ENCODE results near the gene HBZ. TPM values are rescaled to one million over a fixed set of nuclear protein-coding genes. Genes with fewer than 3 reads are reported as not detected.
"Not testable (repeated sequence)": the region's sequence is repeated elsewhere in the genome, so short reads cannot be mapped to it uniquely, and the experiment has no call there.

The HBZ gene

GRCh38 chr16:200388-200787, 47.9 kb downstream of the HBZ start:
- no peak overlapping the region for H3K4me2 ChIP-seq (ENCODE audit: low read length, poor library complexity, severe bottlenecking)
- H3K9me3 ChIP-seq (ENCODE audit: control insufficient read depth, low read length) = no peaks in the 10 kb centered on the region
- H3K23ac ChIP-seq (ENCODE audit: low read length in 2 of 2) = no peak overlapping the region
- no peak overlapping the region for H3K4me3 ChIP-seq (ENCODE audit: insufficient read depth in 1 of 2, low read depth in 1 of 2, low read length in 2 of 2)
- H3K18ac ChIP-seq (ENCODE audit: low read depth in 1 of 2, low read length in 2 of 2) = no peak overlapping the region
- no peak overlapping the region for H2BK15ac ChIP-seq (ENCODE audit: low read depth, poor library complexity, severe bottlenecking)
- peaks cover 9% of the 10 kb centered on the region for H3K4me1 ChIP-seq (ENCODE audit: control insufficient read depth, insufficient read depth, low read depth, low read length)
- no peak overlapping the region for H4K8ac ChIP-seq (ENCODE audit: low read length)
- peaks cover 23% of the 10 kb centered on the region for H3K79me1 ChIP-seq (replicated peaks; ENCODE audit: low read length, poor library complexity, severe bottlenecking)
- H4K91ac ChIP-seq (ENCODE audit: low read length) = no peak overlapping the region
- H2AFZ ChIP-seq (ENCODE audit: low read depth, low read length) = no peak overlapping the region
- no peak overlapping the region for H3K14ac ChIP-seq (ENCODE audit: low read length in 2 of 2)
- no peak overlapping the region for H2AK5ac ChIP-seq (ENCODE audit: low read length, severe bottlenecking)
- peaks cover 71 to 79% of the 10 kb centered on the region in 2 experiments for H3K36me3 ChIP-seq (ENCODE audit: control insufficient read depth in 1 of 2, insufficient read depth in 2 of 2, low read depth in 1 of 2, low read length in 2 of 2)
- peak overlapping the region; percentile 89 for H3K27ac ChIP-seq (ENCODE audit: low read length, poor library complexity, severe bottlenecking)
- no peak overlapping the region for H2BK5ac ChIP-seq (ENCODE audit: low read depth, low read length, poor library complexity, severe bottlenecking)
- H3K9ac ChIP-seq (ENCODE audit: low read length) = peak overlapping the region; percentile 51
- DNase-seq = peak; percentile 75
- H2BK12ac ChIP-seq (ENCODE audit: low read length in 2 of 2) = no peak overlapping the region
- H3K4ac ChIP-seq (ENCODE audit: low read depth in 1 of 2, low read length in 2 of 2) = no peak overlapping the region
- H2BK120ac ChIP-seq (ENCODE audit: low read depth, low read length) = no peak overlapping the region
- WGBS = 90% methylated on average over 5 of the region's 5 CpGs
- H3K27me3 ChIP-seq (ENCODE audit: control insufficient read depth in 1 of 2, insufficient read depth in 1 of 2, low read length in 2 of 2) = no peaks in the 10 kb centered on the region

GRCh38 chr16:203246-203645, 50.8 kb downstream of the HBZ start:
- H3K36me3 ChIP-seq (ENCODE audit: control insufficient read depth in 1 of 2, insufficient read depth in 2 of 2, low read depth in 1 of 2, low read length in 2 of 2) = peaks cover 66 to 77% of the 10 kb centered on the region in 2 experiments
- H4K91ac ChIP-seq (ENCODE audit: low read length) = no peak overlapping the region
- no peak overlapping the region for H3K4me2 ChIP-seq (ENCODE audit: low read length, poor library complexity, severe bottlenecking)
- no peak overlapping the region for H2AK5ac ChIP-seq (ENCODE audit: low read length, severe bottlenecking)
- peaks cover 22% of the 10 kb centered on the region for H3K79me1 ChIP-seq (replicated peaks; ENCODE audit: low read length, poor library complexity, severe bottlenecking)
- H2BK120ac ChIP-seq (ENCODE audit: low read depth, low read length) = no peak overlapping the region
- over 99% methylated on average over 4 of the region's 4 CpGs for WGBS
- no peak overlapping the region for H2AFZ ChIP-seq (ENCODE audit: low read depth, low read length)
- no peaks in the 10 kb centered on the region for H3K27me3 ChIP-seq (ENCODE audit: control insufficient read depth in 1 of 2, insufficient read depth in 1 of 2, low read length in 2 of 2)
- no peak overlapping the region for H3K9ac ChIP-seq (ENCODE audit: low read length)
- H3K27ac ChIP-seq (ENCODE audit: low read length, poor library complexity, severe bottlenecking) = no peak overlapping the region
- no peak for DNase-seq
- no peak overlapping the region for H3K4ac ChIP-seq (ENCODE audit: low read depth in 1 of 2, low read length in 2 of 2)
- H3K23ac ChIP-seq (ENCODE audit: low read length in 2 of 2) = no peak overlapping the region
- no peak overlapping the region for H4K8ac ChIP-seq (ENCODE audit: low read length)
- H3K4me3 ChIP-seq (ENCODE audit: insufficient read depth in 1 of 2, low read depth in 1 of 2, low read length in 2 of 2) = no peak overlapping the region
- H2BK15ac ChIP-seq (ENCODE audit: low read depth, poor library complexity, severe bottlenecking) = no peak overlapping the region
- no peak overlapping the region for H2BK5ac ChIP-seq (ENCODE audit: low read depth, low read length, poor library complexity, severe bottlenecking)
- no peak overlapping the region for H3K18ac ChIP-seq (ENCODE audit: low read depth in 1 of 2, low read length in 2 of 2)
- H2BK12ac ChIP-seq (ENCODE audit: low read length in 2 of 2) = no peak overlapping the region
- no peak overlapping the region for H3K14ac ChIP-seq (ENCODE audit: low read length in 2 of 2)
- H3K4me1 ChIP-seq (ENCODE audit: control insufficient read depth, insufficient read depth, low read depth, low read length) = peaks cover 9% of the 10 kb centered on the region
- no peaks in the 10 kb centered on the region for H3K9me3 ChIP-seq (ENCODE audit: control insufficient read depth, low read length)

GRCh38 chr16:204046-204445, 51.6 kb downstream of the HBZ start:
- not testable (repeated sequence) for H2AFZ ChIP-seq (ENCODE audit: low read depth, low read length); DNase-seq; H2BK120ac ChIP-seq (ENCODE audit: low read depth, low read length); H4K91ac ChIP-seq (ENCODE audit: low read length); H3K23ac ChIP-seq (ENCODE audit: low read length in 2 of 2); H3K4me3 ChIP-seq (ENCODE audit: insufficient read depth in 1 of 2, low read depth in 1 of 2, low read length in 2 of 2); H3K4ac ChIP-seq (ENCODE audit: low read depth in 1 of 2, low read length in 2 of 2); H2BK15ac ChIP-seq (ENCODE audit: low read depth, poor library complexity, severe bottlenecking); H3K4me1 ChIP-seq (ENCODE audit: control insufficient read depth, insufficient read depth, low read depth, low read length); H3K9ac ChIP-seq (ENCODE audit: low read length); H3K18ac ChIP-seq (ENCODE audit: low read depth in 1 of 2, low read length in 2 of 2); H2BK12ac ChIP-seq (ENCODE audit: low read length in 2 of 2); H4K8ac ChIP-seq (ENCODE audit: low read length); H2AK5ac ChIP-seq (ENCODE audit: low read length, severe bottlenecking); H3K27me3 ChIP-seq (ENCODE audit: control insufficient read depth in 1 of 2, insufficient read depth in 1 of 2, low read length in 2 of 2); H3K27ac ChIP-seq (ENCODE audit: low read length, poor library complexity, severe bottlenecking); H3K14ac ChIP-seq (ENCODE audit: low read length in 2 of 2); H3K4me2 ChIP-seq (ENCODE audit: low read length, poor library complexity, severe bottlenecking); H3K9me3 ChIP-seq (ENCODE audit: control insufficient read depth, low read length); H2BK5ac ChIP-seq (ENCODE audit: low read depth, low read length, poor library complexity, severe bottlenecking)
- H3K36me3 ChIP-seq (ENCODE audit: control insufficient read depth in 1 of 2, insufficient read depth in 2 of 2, low read depth in 1 of 2, low read length in 2 of 2) = peaks cover 62 to 75% of the 10 kb centered on the region in 2 experiments
- 96% methylated on average over 9 of the region's 9 CpGs for WGBS
- H3K79me1 ChIP-seq (replicated peaks; ENCODE audit: low read length, poor library complexity, severe bottlenecking) = peaks cover 19% of the 10 kb centered on the region

Small RNA genes within 50 kb of the gene (small RNA-seq; reads per million reads assigned to genes)
- gene RF00019 (ENCODE audit: low read depth) = not detected
